GM20000 (cell line): Measurements from ENCODE around the gene DCDC2B.
A peak's percentile ranks its signal among the peaks of the same experiment; 100 is the strongest.

Source experiments
- DNase-seq: peaks from one replicate; pipeline ENCODE4 v3.0.0; 2012; ENCODE audit warnings: low spot score
- TF ChIP-seq, protein P1 (sequence below): IDR thresholded peaks from 2 replicates; pipeline ENCODE4 v1.5.1; 2012; ENCODE audit warnings: mild to moderate bottlenecking, control low read depth; ENCODE audit errors: extremely low read depth, missing control alignments

The DCDC2B gene

DNA sequence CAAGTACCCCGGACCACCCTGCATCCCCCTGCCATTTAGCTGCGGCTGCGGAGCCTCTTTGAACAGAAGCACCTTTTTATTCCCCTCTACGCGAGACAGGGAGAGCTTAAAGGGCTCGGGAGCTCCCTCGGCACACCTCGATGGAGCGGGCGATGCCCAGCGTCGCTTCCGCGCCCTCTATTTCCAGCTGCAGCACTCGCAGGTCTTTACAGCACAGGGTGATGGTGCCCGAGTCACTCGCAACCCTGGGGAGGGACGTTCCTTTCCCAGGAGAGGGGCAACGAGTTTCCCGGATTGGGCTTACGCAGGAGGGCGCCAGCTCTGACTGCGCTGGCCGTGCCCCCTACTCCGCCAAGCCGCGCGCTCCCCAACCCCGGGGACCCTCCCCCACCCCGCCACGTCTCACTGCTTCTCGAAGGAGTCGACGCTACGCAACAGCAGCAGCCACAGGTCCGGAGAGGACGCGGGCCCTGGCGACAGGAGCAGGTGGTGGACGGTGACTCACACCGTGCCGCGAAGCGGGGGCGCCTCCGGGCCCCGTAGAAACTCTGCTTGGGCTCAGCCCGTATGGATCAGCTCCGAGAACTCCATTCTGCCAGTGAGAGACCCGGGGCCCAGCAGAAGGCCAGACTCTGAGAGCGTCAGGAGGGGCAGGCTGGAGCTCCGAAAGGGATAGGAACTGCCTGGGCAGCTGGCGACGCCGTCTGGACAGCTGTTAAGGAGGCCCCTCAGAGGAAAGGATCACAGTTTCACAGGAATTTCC lies 32.3 kb downstream of the DCDC2B start:
- TF ChIP-seq, protein P1, sequence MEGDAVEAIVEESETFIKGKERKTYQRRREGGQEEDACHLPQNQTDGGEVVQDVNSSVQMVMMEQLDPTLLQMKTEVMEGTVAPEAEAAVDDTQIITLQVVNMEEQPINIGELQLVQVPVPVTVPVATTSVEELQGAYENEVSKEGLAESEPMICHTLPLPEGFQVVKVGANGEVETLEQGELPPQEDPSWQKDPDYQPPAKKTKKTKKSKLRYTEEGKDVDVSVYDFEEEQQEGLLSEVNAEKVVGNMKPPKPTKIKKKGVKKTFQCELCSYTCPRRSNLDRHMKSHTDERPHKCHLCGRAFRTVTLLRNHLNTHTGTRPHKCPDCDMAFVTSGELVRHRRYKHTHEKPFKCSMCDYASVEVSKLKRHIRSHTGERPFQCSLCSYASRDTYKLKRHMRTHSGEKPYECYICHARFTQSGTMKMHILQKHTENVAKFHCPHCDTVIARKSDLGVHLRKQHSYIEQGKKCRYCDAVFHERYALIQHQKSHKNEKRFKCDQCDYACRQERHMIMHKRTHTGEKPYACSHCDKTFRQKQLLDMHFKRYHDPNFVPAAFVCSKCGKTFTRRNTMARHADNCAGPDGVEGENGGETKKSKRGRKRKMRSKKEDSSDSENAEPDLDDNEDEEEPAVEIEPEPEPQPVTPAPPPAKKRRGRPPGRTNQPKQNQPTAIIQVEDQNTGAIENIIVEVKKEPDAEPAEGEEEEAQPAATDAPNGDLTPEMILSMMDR, result no peak
- DNase-seq, result peak; percentile 73

DNA sequence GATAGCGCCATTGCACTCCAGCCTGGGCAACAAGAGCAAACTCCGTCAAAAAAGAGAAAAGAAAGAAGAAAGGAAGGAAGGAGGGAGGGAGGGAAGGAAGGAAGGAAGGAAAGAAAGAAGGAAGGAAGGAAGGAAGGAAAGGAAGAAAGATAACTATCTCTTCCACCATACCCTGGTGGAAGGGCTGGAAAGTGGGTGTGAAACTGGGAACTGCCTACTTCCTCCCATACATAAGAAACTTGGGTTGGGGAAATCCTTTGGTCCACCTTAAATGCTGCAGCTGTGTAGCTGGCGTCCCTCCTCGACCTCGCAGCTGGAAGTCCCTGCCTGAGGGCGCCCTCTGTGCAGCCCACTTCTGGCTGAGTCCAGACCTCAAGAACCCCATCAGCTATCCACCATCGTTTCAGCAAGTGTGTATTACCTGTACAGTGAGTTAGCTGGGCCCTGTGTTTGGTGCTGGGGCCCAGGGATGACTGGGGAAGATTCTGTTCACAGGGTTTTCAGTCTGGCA lies 33.5 kb downstream of the DCDC2B start:
- TF ChIP-seq, protein P1, result no peak
- DNase-seq, result peak; percentile 47

DNA sequence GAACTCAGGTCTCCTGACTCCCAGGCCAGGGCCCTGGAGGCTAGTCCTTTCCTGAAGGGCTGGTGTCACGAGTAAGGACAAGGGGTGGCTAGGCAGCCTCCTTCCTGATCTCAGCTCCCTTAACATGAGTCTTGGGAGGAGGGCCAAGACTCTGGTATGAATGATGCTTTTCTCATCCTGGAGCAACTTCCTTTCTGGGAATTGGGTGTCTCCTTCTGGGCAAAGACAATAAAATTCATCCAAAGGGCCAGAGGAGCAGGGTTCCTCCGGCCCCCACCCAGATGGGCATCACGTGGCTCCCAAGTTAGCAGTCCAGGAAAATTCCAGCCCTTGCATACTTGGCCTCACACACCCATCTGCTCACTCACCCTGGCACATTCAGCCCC lies 38.0 kb downstream of the DCDC2B start, which contains the start of gene FAM167B:
TSS of gene FAM167B (plus strand) at position 335 of the 386 bp plus-strand sequence. CDS start 200 bp downstream, outside the sequence.
- DNase-seq, result no peak
- TF ChIP-seq, protein P1, result no peak

DNA sequence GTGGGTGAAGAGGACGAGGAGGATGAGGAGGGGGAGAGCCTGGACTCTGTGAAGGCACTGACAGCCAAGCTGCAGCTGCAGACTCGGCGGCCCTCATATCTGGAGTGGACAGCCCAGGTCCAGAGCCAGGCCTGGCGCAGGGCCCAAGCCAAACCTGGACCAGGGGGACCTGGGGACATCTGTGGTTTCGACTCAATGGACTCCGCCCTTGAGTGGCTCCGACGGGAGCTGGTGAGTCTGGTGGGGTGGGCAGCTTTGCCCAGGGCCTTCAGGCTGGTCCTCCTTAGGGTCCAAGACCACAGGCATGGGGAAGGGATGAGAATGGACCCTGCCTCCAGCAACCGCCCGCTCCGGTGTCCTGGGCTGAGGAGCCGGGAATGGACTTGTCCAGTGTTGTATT lies 38.6 kb downstream of the DCDC2B start:
- no peak for DNase-seq
- TF ChIP-seq, protein P1, result no peak

DNA sequence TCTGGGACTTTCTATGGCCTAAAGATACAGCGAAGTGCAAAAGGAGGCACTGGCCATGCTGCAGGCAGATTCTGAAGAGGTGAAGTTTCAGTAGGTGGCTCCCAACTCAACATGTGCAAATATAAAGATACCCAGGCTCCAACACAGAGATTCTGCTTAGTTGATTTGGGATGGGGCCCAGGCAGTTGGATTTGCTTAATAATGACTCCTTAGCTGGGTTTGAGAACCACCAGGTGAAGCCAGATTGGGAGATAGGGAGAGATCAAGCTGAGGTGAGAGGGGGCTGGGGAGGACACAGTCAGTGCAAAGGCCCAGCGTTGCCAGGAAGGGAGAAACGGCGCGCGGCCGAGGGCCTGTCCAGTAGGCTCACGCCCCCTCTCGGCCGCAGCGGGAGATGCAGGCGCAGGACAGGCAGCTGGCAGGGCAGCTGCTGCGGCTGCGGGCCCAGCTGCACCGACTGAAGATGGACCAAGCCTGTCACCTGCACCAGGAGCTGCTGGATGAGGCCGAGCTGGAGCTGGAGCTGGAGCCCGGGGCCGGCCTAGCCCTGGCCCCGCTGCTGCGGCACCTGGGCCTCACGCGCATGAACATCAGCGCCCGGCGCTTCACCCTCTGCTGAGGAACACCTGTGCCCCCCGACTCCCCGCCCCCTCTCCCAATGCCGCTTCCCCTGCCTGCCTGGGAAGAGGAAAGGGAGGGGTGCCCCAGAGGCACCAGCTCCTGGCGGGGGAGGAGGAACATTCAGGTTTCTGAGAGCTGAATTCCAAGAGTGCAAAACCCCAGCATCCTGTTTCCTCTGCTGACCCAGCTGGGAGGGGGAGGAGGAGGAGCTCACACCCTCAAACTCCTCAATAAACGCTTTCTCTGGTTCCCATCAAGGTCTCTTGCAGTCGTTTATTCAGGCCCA lies 39.3 kb downstream of the DCDC2B start:
- peak; percentile 85 for DNase-seq

DNA sequence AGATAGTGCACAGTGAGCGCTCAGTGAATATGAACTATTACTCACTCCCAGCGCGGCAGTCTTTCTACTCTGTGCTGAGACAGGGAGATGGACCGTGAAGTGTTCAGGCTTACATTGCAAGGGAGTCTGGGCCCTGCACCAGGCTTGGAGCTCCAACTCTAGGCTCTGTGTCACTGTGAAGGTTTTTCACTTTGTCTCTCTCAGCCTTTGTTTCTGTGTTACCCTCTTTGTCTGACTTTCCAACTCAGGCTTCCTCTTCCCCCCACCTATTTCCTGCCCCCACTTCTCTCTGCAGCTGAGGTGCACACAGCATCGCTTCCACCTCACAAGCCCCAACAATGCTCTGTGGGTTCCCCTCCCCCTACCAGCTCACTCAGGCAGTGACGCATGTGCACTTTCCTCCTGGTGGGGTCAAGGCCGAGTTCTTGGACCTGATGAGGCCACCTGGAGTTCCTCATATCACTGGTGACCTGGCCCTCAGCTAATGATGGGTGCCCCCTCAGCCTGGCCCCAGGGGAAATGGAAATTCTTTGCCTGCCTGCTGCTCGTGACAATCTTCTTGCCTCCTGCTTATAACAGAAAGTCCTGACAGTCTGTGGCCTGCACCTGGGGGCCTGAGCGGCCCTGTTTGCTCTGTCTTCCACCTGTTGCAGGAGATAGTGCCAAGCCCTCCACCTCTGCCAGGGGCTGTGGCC lies 41.1 kb downstream of the DCDC2B start:
- peak; percentile 88 for DNase-seq
- TF ChIP-seq, protein P1, result no peak

More for the DNA sequence above, 39.3 kb downstream of the DCDC2B start:
- TF ChIP-seq, protein P1, result peak; percentile 95
